Ectodermal cell (in vitro differentiated cells): ENCODE measurements around the gene UBAC2.

ENCODE experiments used
- H3K27ac ChIP-seq: 2 replicates; pipeline ENCODE4 v1.7.0; 2013; ENCODE audit warnings: mild to moderate bottlenecking, low read depth, low read length; ENCODE audit not compliant: insufficient read depth, poor library complexity, severe bottlenecking
- H3K27me3 ChIP-seq: 2 replicates; pipeline ENCODE4 v1.7.0; 2013; ENCODE audit warnings: mild to moderate bottlenecking, low read length; ENCODE audit not compliant: insufficient read depth, control insufficient read depth, poor library complexity, severe bottlenecking
- H3K36me3 ChIP-seq: one replicate; pipeline ENCODE4 v1.7.0; 2013; ENCODE audit warnings: low read length; ENCODE audit not compliant: control insufficient read depth, insufficient read depth
- H3K4me1 ChIP-seq: one replicate; pipeline ENCODE4 v1.7.0; 2013; ENCODE audit warnings: low read length; ENCODE audit not compliant: control insufficient read depth, insufficient read depth
- H3K4me3 ChIP-seq: 2 replicates; pipeline ENCODE4 v1.7.0; 2013; ENCODE audit warnings: low read depth, low read length, control low read depth; ENCODE audit not compliant: insufficient read depth
- H3K9me3 ChIP-seq: 2 replicates; pipeline ENCODE4 v1.7.0; 2013; ENCODE audit warnings: mild to moderate bottlenecking, low read length, moderate library complexity; ENCODE audit not compliant: control insufficient read depth
- WGBS, 2 experiments: methylation state at CpG; one replicate each; pipeline ENCODE4 v1.1.7; 2013; ENCODE audit warnings: missing lambda C conversion rate in 2 of 2; 5-methylcytosine and 5-hydroxymethylcytosine counted together

UBAC2 gene

DNA sequence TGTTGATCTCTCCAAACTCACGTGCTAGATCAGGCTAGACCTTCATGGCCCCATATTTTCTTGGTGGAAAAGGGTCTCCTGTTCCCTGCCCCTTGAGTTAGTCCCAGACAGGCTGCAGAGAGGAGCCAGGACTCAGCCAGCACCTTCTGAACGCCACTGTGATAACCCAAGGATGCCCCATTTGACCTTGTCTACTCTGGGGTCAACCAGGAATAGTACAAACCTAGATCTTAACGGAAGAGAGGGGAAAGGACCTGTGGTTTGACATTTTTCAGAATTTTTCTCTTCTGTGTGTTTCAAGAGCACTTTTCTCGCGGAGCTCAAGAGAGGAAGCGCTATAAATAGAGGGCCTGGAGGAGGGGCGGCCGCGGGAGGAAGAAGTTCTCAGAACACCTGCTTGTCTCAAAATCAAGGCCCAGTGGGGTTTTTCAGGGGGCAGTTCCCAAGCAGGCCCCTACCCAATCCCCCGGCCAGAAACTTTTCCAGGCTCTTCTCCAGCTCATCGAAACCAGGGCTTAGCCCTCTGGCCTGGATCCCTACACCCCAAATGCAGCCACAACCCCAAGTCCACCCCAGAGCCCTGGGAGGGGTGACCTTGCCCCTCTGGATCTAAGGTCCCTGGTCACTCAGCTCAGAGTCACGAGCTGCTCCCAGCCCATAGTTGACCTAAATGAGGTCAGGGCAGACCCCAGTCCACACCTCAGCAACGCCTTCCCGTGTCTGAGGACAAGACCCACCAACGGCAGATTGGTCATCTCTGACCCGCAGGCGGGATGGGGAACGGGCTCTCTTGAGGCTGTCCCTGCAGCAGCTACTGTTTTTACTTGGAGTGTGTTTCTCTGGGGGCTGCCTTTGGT, 225.1 kb downstream of the UBAC2 start:
- Histone ChIP-seq H3K4me3 (no peak overlapping the region), H3K27me3 (no peaks in the 10 kb centered on the region), H3K4me1 (no peaks in the 10 kb centered on the region), H3K27ac (no peak overlapping the region), H3K36me3 (no peaks in the 10 kb centered on the region), H3K9me3 (no peaks in the 10 kb centered on the region)
- 88 to 90% methylated on average over 18 of the region's 18 CpGs for WGBS, 2 experiments

DNA sequence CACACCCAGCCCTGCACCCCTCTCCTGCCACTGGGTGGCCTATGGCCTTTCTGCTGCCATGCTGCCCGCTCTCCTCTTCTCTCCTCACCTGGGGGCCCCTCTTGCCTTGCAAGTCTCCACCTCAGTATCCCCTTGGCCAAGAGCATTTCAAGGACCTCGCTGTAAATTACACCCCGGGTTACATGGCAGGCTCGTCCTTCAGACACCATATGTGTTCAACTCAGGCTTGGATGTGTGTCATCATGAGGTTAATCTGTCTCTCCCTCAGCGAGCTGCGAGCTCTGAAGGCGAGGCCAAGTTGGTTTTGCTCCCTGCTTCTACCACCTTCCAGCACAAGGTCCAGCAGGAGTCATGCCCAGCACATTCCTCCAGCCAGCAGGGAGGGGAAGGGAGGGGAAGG, 225.8 kb downstream of the UBAC2 start:
- no peak overlapping the region for H3K4me3 ChIP-seq
- WGBS, 2 experiments: 89 to 93% methylated on average over 7 of the region's 7 CpGs
- no peaks in the 10 kb centered on the region for H3K9me3 ChIP-seq
- H3K36me3 ChIP-seq: no peaks in the 10 kb centered on the region
- no peaks in the 10 kb centered on the region for H3K27me3 ChIP-seq
- no peak overlapping the region for H3K27ac ChIP-seq
- no peaks in the 10 kb centered on the region for H3K4me1 ChIP-seq

DNA sequence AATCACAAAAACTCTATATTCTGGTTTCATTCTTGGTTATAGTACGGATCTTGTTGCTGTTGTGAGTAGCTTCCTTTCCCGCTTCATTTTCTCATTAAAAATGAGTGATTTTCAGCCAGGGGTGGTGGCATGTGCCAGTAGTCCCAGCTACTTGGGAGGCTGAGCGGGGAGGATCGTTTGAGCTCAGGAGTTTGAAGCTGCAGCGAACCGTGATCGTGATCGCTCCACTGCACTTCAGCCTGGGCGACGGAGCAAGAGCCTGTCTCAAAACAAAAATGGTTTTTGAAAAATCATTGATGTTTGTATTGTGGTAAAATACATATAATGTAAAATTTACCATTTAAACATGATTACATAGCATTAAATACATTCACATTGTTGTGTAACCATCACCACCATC, 229.0 kb downstream of the UBAC2 start:
- Histone ChIP-seq H3K4me1 (peaks cover 7% of the 10 kb centered on the region), H3K36me3 (no peaks in the 10 kb centered on the region), H3K4me3 (no peak overlapping the region), H3K9me3 (no peaks in the 10 kb centered on the region), H3K27ac (no peak overlapping the region), H3K27me3 (no peaks in the 10 kb centered on the region)
- 93 to 97% methylated on average over 10 of the region's 10 CpGs for whole genome bisulfite sequencing, 2 experiments

DNA sequence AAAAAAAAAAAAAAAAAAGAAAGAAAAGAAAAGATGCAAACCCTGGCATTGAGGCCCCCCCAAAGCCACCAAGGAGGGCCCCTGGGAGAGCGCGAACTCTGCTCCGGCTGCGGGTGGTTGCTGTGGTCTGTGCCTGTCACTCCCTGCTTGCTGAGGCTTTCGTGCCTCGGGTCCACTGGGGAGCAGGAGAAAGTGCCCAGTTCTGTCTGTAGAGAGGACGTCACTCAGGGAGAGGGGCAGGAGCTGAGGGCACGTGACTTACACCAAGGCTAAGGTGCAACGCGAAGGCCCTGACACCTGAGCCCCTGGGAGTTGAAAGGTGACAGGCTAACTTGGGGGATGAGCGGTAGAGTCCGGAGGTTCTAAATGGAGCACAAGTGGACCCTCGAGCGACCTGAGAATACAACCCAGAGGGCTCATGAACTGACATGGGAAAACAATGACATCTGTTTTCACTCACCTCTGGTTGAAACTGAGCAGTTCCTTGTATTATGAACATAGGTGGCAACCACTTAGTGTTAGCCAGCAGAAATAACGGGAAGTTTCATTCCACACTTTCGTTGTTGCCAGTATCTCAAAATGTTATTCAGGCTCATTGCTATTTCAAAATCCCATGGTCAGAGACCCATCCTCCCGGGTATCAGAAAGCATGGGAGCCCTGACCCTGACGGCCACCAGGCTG, 231.4 kb downstream of the UBAC2 start:
- WGBS, 2 experiments: 78 to 82% methylated on average over 18 of the region's 18 CpGs
- no peaks in the 10 kb centered on the region for H3K27me3 ChIP-seq
- no peak overlapping the region for H3K4me3 ChIP-seq
- H3K36me3 ChIP-seq: no peaks in the 10 kb centered on the region
- peaks cover 7% of the 10 kb centered on the region for H3K4me1 ChIP-seq
- no peak overlapping the region for H3K27ac ChIP-seq
- no peaks in the 10 kb centered on the region for H3K9me3 ChIP-seq

DNA sequence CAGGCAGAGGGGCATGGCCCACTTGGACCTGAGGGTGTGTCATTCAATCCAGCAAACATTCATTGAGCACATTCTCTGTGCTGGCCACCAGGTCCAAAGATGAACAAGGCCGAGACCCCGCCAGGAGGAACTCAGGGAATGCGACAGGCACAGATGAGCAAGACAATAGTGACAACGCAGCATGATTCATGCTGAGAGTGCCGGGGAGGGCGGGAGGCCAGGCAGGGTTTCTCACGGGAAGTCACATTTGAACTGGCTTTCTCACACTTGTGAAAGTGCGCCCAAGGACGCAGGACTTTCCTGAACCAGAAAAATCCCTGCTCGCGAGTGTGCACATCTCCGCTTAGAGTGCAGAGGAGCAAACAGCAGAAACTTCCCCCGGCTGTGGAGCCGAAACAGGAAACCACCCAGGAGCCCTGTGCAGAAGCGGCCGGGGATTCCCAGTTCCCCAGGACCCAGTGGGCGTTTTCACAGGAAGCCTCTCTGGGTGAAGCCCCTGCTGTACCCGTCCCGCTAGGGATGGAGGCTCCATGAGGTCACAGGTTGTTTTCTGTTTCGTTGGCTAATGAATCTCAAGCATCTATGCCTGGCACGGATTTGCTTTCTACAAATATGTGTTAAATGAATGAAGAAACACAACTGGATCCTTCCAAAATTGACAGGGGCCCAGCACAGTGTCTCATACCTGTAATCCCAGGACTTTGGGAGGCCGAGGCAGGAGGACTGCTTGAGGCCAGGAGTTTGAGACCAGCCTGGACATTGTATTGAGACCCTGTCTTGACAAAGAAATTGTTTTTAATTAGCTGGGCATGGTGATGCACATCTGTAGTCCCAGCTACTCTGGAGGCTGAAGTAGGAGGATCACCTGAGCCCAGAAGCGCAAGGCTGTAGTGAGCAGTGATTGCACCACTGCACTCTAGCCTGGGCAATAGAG, 232.2 kb downstream of the UBAC2 start:
- Histone ChIP-seq H3K4me1 (peaks cover 7% of the 10 kb centered on the region), H3K27me3 (no peaks in the 10 kb centered on the region), H3K27ac (no peak overlapping the region), H3K36me3 (no peaks in the 10 kb centered on the region), H3K4me3 (no peak overlapping the region), H3K9me3 (no peaks in the 10 kb centered on the region)
- 24 to 28% methylated on average over 23 of the region's 23 CpGs for WGBS, 2 experiments

DNA sequence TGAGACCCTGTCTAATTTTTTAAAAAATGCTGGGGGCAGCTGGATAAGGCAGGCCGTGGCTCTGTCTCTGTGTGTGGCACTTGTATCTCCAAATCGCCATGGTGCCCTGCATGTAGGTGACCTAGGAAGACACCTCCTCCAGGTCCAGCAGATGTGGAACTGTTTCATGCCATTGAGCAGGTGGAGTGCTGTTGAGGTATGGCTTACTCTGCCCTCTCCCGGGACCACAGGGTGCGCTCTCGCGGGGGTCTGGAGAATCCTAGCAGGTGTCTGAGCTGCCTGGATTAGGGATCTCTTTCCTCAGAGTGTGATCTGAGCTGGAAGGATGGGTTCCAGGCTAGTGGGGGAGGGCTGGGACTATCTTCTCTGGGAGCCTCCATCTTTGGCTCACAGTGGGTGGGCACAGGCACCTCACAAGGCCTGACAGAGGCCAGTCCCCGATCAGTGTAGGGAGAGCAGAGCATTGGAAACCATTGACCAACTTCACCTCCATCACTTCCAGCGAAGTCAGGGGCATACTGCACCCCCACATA, 233.0 kb downstream of the UBAC2 start:
- peaks cover 7% of the 10 kb centered on the region for H3K4me1 ChIP-seq
- no peaks in the 10 kb centered on the region for H3K9me3 ChIP-seq
- WGBS, 2 experiments: 95 to 96% methylated on average over 7 to 8 of the region's 8 CpGs
- no peaks in the 10 kb centered on the region for H3K27me3 ChIP-seq
- H3K36me3 ChIP-seq: no peaks in the 10 kb centered on the region
- no peak overlapping the region for H3K4me3 ChIP-seq
- H3K27ac ChIP-seq: no peak overlapping the region

DNA sequence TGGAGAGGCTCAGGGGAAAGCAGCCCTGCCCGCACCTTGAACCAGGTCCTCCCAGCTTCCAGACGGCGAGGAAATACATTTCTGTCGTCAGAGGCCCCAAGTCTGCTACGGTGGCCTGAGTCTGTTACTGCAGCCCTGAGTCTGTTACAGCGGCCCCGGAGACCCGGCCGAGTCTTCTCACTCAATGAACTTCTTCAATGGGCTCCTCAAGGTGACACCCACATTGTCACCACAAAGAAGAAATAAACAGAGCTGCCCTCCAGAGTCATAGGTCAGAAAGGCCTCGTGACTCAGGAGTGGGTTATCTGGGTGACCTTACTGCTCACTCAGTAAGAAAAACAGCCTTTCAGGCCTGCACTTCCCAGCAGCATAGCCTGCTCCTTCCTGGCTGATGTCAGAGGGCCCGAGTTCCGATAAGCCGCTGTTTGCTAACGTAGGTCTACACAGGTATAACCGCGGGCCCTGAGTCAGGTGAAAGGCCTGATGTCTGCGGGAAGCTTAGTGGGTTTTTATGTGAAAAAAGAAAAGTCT, 233.7 kb downstream of the UBAC2 start:
- WGBS, 2 experiments: 80 to 84% methylated on average over 17 of the region's 17 CpGs
- no peaks in the 10 kb centered on the region for H3K9me3 ChIP-seq
- H3K27ac ChIP-seq: no peak overlapping the region
- peaks cover 7% of the 10 kb centered on the region for H3K4me1 ChIP-seq
- H3K36me3 ChIP-seq: no peaks in the 10 kb centered on the region
- no peaks in the 10 kb centered on the region for H3K27me3 ChIP-seq
- H3K4me3 ChIP-seq: no peak overlapping the region

DNA sequence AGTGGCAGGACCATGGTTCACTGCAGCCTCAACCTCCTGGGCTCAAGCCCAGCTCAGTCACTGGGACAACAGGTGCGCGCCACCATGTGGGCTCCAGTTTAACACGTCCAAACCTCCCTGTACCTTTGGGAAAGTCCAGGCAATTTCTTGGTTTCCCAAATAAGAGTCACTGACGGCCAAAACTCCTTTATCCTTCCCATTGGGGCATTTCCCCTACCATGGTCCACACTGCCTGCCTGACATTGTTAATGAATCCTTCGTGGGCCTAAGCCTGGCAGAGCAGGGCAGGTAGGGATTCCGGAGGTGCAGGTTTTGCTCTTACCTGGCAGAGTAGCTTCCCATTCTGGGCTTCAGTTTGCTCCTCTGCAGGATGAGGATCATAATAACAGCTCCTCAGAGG, 234.5 kb downstream of the UBAC2 start:
- 91 to 94% methylated on average over 6 of the region's 6 CpGs for WGBS, 2 experiments
- no peak overlapping the region for H3K27ac ChIP-seq

DNA sequence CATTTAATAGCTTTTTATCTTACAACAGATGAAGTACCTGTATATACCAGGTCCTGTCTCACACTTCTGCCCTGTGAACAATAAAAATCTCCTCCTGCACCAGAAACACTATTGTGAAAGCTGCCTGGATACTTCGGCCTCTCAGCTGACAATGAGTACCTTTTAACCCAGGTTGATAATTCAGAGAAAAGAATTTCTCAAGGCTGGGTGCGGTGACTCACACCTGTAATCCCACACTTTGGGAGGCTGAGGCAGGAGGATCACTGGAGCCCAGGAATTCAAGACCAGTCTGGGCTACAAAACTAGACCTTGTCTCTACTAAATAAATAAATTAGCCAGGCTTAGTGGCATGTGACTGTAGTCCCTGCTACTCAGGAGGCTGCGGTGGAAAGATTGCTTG, 235.3 kb downstream of the UBAC2 start:
- H3K9me3 ChIP-seq: no peaks in the 10 kb centered on the region
- H3K4me1 ChIP-seq: peaks cover 7% of the 10 kb centered on the region
- 58 to 61% methylated on average over 3 of the region's 3 CpGs for WGBS, 2 experiments
- H3K36me3 ChIP-seq: no peaks in the 10 kb centered on the region
- no peak overlapping the region for H3K27ac ChIP-seq
- no peaks in the 10 kb centered on the region for H3K27me3 ChIP-seq
- no peak overlapping the region for H3K4me3 ChIP-seq

More for the DNA sequence above, 234.5 kb downstream of the UBAC2 start:
- H3K4me1 ChIP-seq: peaks cover 7% of the 10 kb centered on the region
- H3K9me3 ChIP-seq: no peaks in the 10 kb centered on the region
- H3K36me3 ChIP-seq: no peaks in the 10 kb centered on the region
- H3K27me3 ChIP-seq: no peaks in the 10 kb centered on the region
- no peak overlapping the region for H3K4me3 ChIP-seq
